CD4-positive, alpha-beta memory T cell (primary cell): ENCODE results near the gene PHAF1. TPM values are rescaled to one million over a fixed set of nuclear protein-coding genes. Genes with fewer than 3 reads are reported as not detected.

Experiments used
- CTCF ChIA-PET: fragments of 350-600 bp; sonication (Branson Sonifier 250); formaldehyde crosslinking; loops from one replicate; lab custom pipeline; 2021; ENCODE audit warnings: inconsistent platforms; ENCODE audit not compliant: partially characterized antibody; lab: Charles Lee
- POLR2A ChIA-PET: fragments of 350-600 bp; sonication (Branson Sonifier 250); formaldehyde crosslinking; loops from one replicate; lab custom pipeline; 2021; ENCODE audit not compliant: partially characterized antibody; lab: Charles Lee
- DNase-seq, 5 donors: peaks; one replicate each; pipeline versions ENCODE4 v3.0.0 to v3.0.0-alpha.2; 2020 to 2022; ENCODE audit warnings: mixed read lengths in 1 of 5
- H3K27ac ChIP-seq: one replicate; pipeline ENCODE4 v1.7.0; 2013; ENCODE audit warnings: low read depth, low read length
- H3K27me3 ChIP-seq: 2 replicates; pipeline ENCODE4 v1.7.0; 2013; ENCODE audit warnings: mild to moderate bottlenecking, low read length, moderate library complexity; ENCODE audit not compliant: insufficient read depth
- H3K36me3 ChIP-seq: 2 replicates; pipeline ENCODE4 v1.7.0; 2013; ENCODE audit warnings: mild to moderate bottlenecking, low read length, moderate library complexity; ENCODE audit not compliant: insufficient read depth
- H3K4me1 ChIP-seq: 2 replicates; pipeline ENCODE4 v1.7.0; 2013; ENCODE audit warnings: mild to moderate bottlenecking, low read length, moderate library complexity; ENCODE audit not compliant: insufficient read depth
- H3K4me3 ChIP-seq, 2 donors: one replicate each; pipeline ENCODE4 v1.7.0; 2013; ENCODE audit warnings: low read length in 2 of 2, mild to moderate bottlenecking in 1 of 2
- H3K9me3 ChIP-seq, 2 donors: one replicate each; pipeline ENCODE4 v1.7.0; 2013; ENCODE audit warnings: low read length in 2 of 2, control low read depth in 1 of 2; ENCODE audit not compliant: control insufficient read depth in 1 of 2
- H3K27ac Mint-ChIP-seq, 7 donors: one replicate each; pipeline ENCODE4 v1.8.0; 2020 to 2021; ENCODE audit warnings: mixed read lengths in 7 of 7, mild to moderate bottlenecking in 6 of 7, inconsistent platforms in 3 of 7, moderate library complexity in 3 of 7
- H3K27me3 Mint-ChIP-seq, 2 donors: one replicate each; pipeline ENCODE4 v1.8.0; 2020 to 2021; ENCODE audit warnings: mixed read lengths in 2 of 2
- H3K36me3 Mint-ChIP-seq, 2 donors: one replicate each; pipeline ENCODE4 v1.8.0; 2020 to 2021; ENCODE audit warnings: mixed read lengths in 2 of 2, inconsistent platforms in 1 of 2, mild to moderate bottlenecking in 1 of 2
- H3K4me1 Mint-ChIP-seq, 4 donors: one replicate each; pipeline ENCODE4 v1.8.0; 2020 to 2021; ENCODE audit warnings: mixed read lengths in 4 of 4, mild to moderate bottlenecking in 1 of 4
- H3K4me3 Mint-ChIP-seq, 8 donors: one replicate each; pipeline ENCODE4 v1.8.0; 2020 to 2021; ENCODE audit warnings: mixed read lengths in 8 of 8, mild to moderate bottlenecking in 7 of 8, moderate library complexity in 6 of 8, inconsistent platforms in 3 of 8
- H3K9me3 Mint-ChIP-seq, 8 donors: one replicate each; pipeline ENCODE4 v1.8.0; 2020 to 2021; ENCODE audit warnings: mixed read lengths in 8 of 8, mild to moderate bottlenecking in 5 of 8, inconsistent platforms in 3 of 8, moderate library complexity in 1 of 8
- intact Hi-C: fragments of 100-400 bp; cut with micrococcal nuclease; formaldehyde crosslinking; loops from one replicate; pipeline ENCODE4 v1.15.1; 2023
- polyA plus RNA-seq, 2 donors: library from polyadenylated mRNA; unstranded; fragments of 300-500 nt; fragmentation: Illumina TruSeq; gene quantifications; one replicate each; pipeline ENCODE4 v1.2.3, GENCODE V29; 2021
- total RNA-seq, 2 experiments: library from RNA; stranded (reverse); gene quantifications; one replicate each; pipeline ENCODE4 v1.2.3, GENCODE V29; 2021

PHAF1 gene
- total and polyA plus RNA-seq, 4 experiments from 2014 or later = 7.5 to 22.7 (median 19.2) TPM

DNA sequence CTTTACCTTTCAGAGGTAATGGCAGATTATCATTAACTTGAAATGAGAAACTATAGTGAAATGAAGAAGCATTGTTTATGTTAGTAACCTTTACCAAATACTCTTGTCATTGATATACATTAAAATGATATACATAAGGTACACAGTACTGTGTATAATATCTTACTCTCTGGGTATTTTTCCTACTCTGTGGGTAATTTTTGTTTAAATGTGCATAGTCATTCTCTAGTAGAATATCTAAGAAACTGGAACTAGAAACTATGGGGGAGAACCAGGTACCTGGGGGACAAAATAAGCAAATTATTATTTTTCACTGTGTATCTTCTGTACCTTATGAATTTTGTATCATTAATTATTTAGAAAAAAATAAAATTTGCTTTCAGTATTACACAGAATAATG lies 20.6 kb upstream of the PHAF1 start:
- Mint-ChIP-seq H3K4me3 (no peak overlapping the region), H3K9me3 (no peaks in the 10 kb centered on the region), H3K36me3 (peaks cover 12 to 37% of the 10 kb centered on the region in 2 donors), H3K27me3 (no peaks in the 10 kb centered on the region), H3K27ac (peak overlapping the region in 3 of 7 donors; percentile 1 to 65 (median 3)), H3K4me1 (peaks cover 7 to 14% (median 12%) of the 10 kb centered on the region in 4 donors)
- no peaks in the 10 kb centered on the region for H3K9me3 ChIP-seq
- H3K36me3 ChIP-seq = peaks cover 5% of the 10 kb centered on the region
- H3K4me3 ChIP-seq = no peak overlapping the region
- no peaks in the 10 kb centered on the region for H3K4me1 ChIP-seq
- no peaks in the 10 kb centered on the region for H3K27me3 ChIP-seq
- H3K27ac ChIP-seq = no peak overlapping the region
- DNase-seq = no peak
- intact Hi-C loops = no loop called here
- ChIA-PET POLR2A (no interaction called here), CTCF (no interaction called here)

DNA sequence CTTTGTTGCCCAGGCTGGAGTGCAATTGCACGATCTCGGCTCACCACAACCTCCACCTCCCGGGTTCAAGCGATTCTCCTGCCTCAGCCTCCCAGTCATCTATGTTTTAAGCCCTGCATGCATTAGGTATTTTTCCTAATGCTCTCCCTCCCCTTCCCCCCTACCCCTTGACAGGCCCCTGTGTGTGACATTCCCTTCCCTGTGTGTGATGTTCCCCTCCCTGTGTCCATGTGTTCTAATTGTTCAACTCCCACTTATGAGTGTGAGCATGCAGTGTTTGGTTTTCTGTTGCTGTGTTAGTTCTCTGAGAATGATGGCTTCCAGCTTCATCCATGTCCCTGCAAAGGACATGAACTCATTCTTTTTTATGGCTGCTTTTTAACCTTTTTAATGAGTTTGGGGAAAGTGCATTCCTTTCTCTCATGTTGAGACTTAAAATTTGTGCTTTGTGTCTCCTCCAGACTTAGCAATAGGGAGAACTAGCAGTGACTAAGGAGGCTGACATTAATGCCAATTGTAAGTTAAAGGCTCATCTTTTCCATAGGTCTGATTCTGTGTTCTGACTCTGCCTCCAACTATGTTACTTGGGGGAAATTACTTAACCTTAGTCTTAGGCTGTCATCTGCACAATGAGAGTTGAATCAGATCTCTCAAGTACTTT lies 17.7 kb upstream of the PHAF1 start:
- no peak for DNase-seq
- ChIA-PET POLR2A (no interaction called here), CTCF (no interaction called here)
- Histone ChIP-seq H3K27ac (no peak overlapping the region), H3K4me1 (no peaks in the 10 kb centered on the region), H3K27me3 (no peaks in the 10 kb centered on the region), H3K4me3 (no peak overlapping the region), H3K9me3 (no peaks in the 10 kb centered on the region), H3K36me3 (no peaks in the 10 kb centered on the region)
- H3K27me3 Mint-ChIP-seq = no peaks in the 10 kb centered on the region
- H3K4me3 Mint-ChIP-seq = no peak overlapping the region
- intact Hi-C loops = no loop called here
- H3K36me3 Mint-ChIP-seq = peaks cover 6 to 21% of the 10 kb centered on the region in 2 donors
- peaks cover 3 to 7% (median 4%) of the 10 kb centered on the region in 4 donors for H3K4me1 Mint-ChIP-seq
- H3K27ac Mint-ChIP-seq = peak overlapping the region in 5 of 7 donors; percentile 29 to 93 (median 32)
- H3K9me3 Mint-ChIP-seq = no peaks in the 10 kb centered on the region

DNA sequence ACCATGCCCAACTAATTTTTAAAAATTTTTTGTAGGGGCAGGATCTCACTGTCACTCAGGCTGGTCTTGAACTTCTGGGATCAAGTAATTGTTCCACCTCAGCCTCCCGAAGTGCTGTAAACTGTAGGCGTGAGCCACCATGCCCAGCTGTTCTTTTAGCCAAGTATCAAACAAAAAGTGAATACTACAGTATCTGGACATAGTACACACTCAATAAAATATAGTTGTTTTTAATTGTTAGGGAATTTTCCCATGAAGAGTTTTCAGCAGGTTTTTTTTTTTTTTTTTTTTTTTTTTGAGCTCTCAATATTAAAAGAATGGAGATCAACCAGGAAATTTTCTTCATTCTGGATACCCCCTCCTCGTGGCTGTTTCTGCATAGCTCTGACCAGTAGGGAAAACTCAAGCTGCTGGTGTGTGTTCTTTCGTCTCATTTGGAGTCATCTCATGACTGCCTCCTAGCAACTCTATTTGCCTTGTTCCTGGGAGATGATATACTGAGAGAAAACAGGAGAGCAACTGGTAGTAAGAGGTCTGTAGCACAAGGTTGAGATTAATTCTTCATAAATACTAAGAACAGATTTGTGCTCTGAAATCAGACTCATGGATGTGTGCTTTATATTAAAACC lies 16.5 kb upstream of the PHAF1 start:
- intact Hi-C loops = no loop called here
- Histone ChIP-seq H3K27me3 (no peaks in the 10 kb centered on the region), H3K9me3 (no peaks in the 10 kb centered on the region), H3K36me3 (no peaks in the 10 kb centered on the region), H3K27ac (no peak overlapping the region), H3K4me1 (no peaks in the 10 kb centered on the region), H3K4me3 (no peak overlapping the region)
- H3K36me3 Mint-ChIP-seq = peaks cover 6 to 19% of the 10 kb centered on the region in 2 donors
- no peaks in the 10 kb centered on the region for H3K27me3 Mint-ChIP-seq
- peak overlapping the region in 2 of 7 donors; percentile 42 to 79 for H3K27ac Mint-ChIP-seq
- DNase-seq = no peak
- no peaks in the 10 kb centered on the region for H3K9me3 Mint-ChIP-seq
- ChIA-PET CTCF (interaction anchor here (0.7 to 1.1 kb wide), 3 partner anchors 13 to 38 kb away, joined by 3 to 4 read pairs (median 3); no protein-coding TSS in a partner anchor), POLR2A (interaction anchor here (1.0 kb wide), 1 partner anchor 68 kb away, joined by 3 read pairs; no protein-coding TSS in a partner anchor)
- H3K4me3 Mint-ChIP-seq = no peak overlapping the region
- H3K4me1 Mint-ChIP-seq = peaks cover 3 to 7% (median 4%) of the 10 kb centered on the region in 4 donors

DNA sequence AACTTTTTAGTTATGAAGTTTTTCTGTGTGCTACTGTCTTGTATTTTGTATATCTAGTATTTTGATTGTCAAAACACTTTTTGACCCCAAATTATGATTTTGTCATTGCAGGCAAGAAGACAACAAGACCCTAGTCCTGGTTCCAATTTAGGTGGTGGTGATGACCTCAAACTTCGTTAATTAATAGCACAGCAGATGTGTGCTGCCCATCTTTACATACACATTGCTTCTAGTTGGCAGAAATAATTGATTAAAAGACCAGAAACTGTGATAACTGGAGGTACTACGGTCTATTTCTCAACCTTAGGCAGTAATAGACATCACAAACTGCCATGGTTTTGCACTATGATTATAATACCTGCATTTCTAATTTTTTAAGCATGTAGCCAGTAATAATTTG lies 11.1 kb upstream of the PHAF1 start:
- no peak overlapping the region for H3K27ac Mint-ChIP-seq
- H3K4me1 ChIP-seq = no peaks in the 10 kb centered on the region
- H3K36me3 ChIP-seq = no peaks in the 10 kb centered on the region

DNA sequence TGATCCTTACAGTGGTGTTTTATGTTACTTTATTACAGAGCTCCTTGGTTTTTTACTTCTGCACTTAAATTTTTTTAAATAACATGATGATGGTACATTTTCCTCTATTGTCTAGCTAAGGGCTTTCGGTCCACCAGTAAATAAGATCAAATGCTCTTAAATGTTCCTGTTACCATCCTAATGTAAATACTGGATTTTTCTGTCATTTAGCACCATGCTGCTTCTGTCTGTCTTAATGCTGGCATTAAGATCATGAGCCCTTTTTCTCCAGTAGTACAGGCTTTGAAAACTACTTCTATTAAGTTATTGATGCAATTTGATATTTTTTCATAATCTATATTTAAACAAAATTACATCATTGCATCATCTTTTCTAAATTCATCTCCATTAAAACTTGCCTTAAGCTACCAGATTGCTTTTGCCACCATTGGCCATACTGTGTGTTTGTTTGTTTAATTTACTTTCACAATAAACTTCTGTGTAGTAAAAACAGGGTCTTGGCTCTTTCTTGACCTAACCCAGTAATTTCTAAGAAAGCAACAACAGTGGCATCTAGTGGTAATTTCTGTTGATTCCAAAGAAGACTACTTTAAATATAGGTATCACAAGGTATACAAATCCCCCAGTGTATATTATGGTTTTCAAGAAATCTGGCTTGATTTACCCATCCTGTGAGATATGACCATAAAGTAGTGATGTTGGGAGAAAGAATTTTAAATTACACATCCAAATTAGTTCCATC lies 9.0 kb upstream of the PHAF1 start:
- H3K36me3 Mint-ChIP-seq = peaks cover 0 to 11% of the 10 kb centered on the region in 2 donors
- CTCF ChIA-PET = interaction anchor here (0.8 to 6.7 kb wide), 17 partner anchors 9 to 147 kb away, joined by 3 to 72 read pairs (median 4); partner anchors contain the start of genes B3GNT9, MATCAP1 and PHAF1
- no peak overlapping the region for H3K4me3 ChIP-seq
- DNase-seq = peak in 4 of 5 donors; percentile 14 to 36 (median 20)
- POLR2A ChIA-PET = interaction anchor here (1.0 to 1.2 kb wide), 5 partner anchors 50 to 125 kb away, joined by 3 to 4 read pairs (median 4); partner anchors contain the start of genes B3GNT9, FBXL8 and TRADD
- no peaks in the 10 kb centered on the region for H3K27me3 ChIP-seq
- no peak overlapping the region for H3K4me3 Mint-ChIP-seq
- no peak overlapping the region for H3K27ac ChIP-seq
- H3K9me3 Mint-ChIP-seq = no peaks in the 10 kb centered on the region
- H3K27ac Mint-ChIP-seq = peak overlapping the region in 1 of 7 donors; percentile 19
- no peaks in the 10 kb centered on the region for H3K4me1 ChIP-seq
- no peaks in the 10 kb centered on the region for H3K9me3 ChIP-seq
- intact Hi-C loops = loop anchor here (1.0 kb wide), 2 partner anchors 82 to 123 kb away; no protein-coding TSS in a partner anchor
- peaks cover 0 to 4% (median 0%) of the 10 kb centered on the region in 4 donors for H3K4me1 Mint-ChIP-seq
- H3K27me3 Mint-ChIP-seq = no peaks in the 10 kb centered on the region
- no peaks in the 10 kb centered on the region for H3K36me3 ChIP-seq

More for the DNA sequence above, 11.1 kb upstream of the PHAF1 start:
- no peaks in the 10 kb centered on the region for H3K27me3 Mint-ChIP-seq
- Histone ChIP-seq H3K27me3 (no peaks in the 10 kb centered on the region), H3K9me3 (no peaks in the 10 kb centered on the region), H3K4me3 (no peak overlapping the region), H3K27ac (no peak overlapping the region)
- H3K36me3 Mint-ChIP-seq = peaks cover 3 to 14% of the 10 kb centered on the region in 2 donors
- POLR2A ChIA-PET = no interaction called here
- intact Hi-C loops = no loop called here
- CTCF ChIA-PET = interaction anchor here (1.3 to 6.7 kb wide), 2 partner anchors 69 to 80 kb away, joined by 3 to 72 read pairs; no protein-coding TSS in a partner anchor
- H3K4me3 Mint-ChIP-seq = no peak overlapping the region
- DNase-seq = no peak
- no peaks in the 10 kb centered on the region for H3K4me1 Mint-ChIP-seq
- H3K9me3 Mint-ChIP-seq = no peaks in the 10 kb centered on the region

DNA sequence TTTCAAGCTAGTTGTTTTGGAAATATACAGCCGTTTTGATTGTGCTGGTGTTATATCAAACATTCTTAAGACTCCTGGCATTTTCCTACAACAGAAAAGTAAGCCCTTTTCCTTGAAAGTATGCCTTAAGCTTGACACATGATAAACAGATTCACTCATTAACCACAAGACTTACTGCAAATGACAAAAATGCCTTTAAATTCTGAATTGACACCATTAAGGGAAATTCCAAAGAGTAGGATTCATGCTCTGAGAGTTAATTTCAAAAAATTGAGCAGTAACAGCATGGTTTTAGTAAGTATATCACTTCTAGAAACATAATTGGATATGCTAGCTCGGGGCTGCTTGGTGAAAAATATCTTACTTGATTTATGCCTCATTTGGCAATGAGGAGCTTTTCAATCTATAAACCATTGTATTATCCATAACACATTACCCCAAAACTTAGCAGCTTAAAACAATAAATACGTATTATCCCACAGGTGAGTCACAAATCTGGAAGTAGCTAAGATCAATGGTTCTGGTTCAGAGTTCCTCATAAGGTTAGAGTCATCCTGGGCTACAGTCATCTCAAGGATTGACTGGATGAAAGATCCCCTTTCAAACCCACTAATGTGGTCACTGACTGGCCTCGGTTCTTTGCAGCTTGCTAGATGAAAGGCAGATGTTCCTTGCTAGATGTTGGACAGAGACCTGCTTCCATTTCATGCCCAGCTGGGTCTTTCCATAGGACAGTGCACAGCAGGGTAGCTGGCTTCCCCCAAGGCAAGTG lies 8.2 kb upstream of the PHAF1 start:
- H3K27me3 ChIP-seq = no peaks in the 10 kb centered on the region
- H3K4me1 ChIP-seq = no peaks in the 10 kb centered on the region
- H3K9me3 ChIP-seq = no peaks in the 10 kb centered on the region
- Mint-ChIP-seq H3K4me1 (peaks cover 0 to 6% (median 0%) of the 10 kb centered on the region in 4 donors), H3K36me3 (peaks cover 0 to 11% of the 10 kb centered on the region in 2 donors), H3K27me3 (no peaks in the 10 kb centered on the region), H3K9me3 (no peaks in the 10 kb centered on the region), H3K4me3 (no peak overlapping the region), H3K27ac (no peak overlapping the region)
- DNase-seq = no peak
- no peak overlapping the region for H3K27ac ChIP-seq
- H3K4me3 ChIP-seq = no peak overlapping the region
- intact Hi-C loops = loop anchor here (1.0 kb wide), 2 partner anchors 83 to 124 kb away; no protein-coding TSS in a partner anchor
- POLR2A ChIA-PET = interaction anchor here (1.0 to 1.2 kb wide), 3 partner anchors 49 to 126 kb away, joined by 3 to 4 read pairs (median 4); partner anchors contain the start of gene B3GNT9
- CTCF ChIA-PET = interaction anchor here (0.7 to 6.7 kb wide), 23 partner anchors 8 to 389 kb away, joined by 3 to 72 read pairs (median 4); partner anchors contain the start of genes B3GNT9, MATCAP1 and PHAF1
- H3K36me3 ChIP-seq = no peaks in the 10 kb centered on the region
